ENCODE results near the gene DGUOK.

- no peak for TF ChIP-seq POLR2AphosphoS5 (IDR thresholded peaks at IDR 0.05; ENCODE audit: low read depth, low read length)
- TF ChIP-seq, protein P1, sequence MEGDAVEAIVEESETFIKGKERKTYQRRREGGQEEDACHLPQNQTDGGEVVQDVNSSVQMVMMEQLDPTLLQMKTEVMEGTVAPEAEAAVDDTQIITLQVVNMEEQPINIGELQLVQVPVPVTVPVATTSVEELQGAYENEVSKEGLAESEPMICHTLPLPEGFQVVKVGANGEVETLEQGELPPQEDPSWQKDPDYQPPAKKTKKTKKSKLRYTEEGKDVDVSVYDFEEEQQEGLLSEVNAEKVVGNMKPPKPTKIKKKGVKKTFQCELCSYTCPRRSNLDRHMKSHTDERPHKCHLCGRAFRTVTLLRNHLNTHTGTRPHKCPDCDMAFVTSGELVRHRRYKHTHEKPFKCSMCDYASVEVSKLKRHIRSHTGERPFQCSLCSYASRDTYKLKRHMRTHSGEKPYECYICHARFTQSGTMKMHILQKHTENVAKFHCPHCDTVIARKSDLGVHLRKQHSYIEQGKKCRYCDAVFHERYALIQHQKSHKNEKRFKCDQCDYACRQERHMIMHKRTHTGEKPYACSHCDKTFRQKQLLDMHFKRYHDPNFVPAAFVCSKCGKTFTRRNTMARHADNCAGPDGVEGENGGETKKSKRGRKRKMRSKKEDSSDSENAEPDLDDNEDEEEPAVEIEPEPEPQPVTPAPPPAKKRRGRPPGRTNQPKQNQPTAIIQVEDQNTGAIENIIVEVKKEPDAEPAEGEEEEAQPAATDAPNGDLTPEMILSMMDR (IDR thresholded peaks at IDR 0.05 in 2 of 3, conservative IDR thresholded peaks at IDR 0.05 in 1 of 3; ENCODE audit: borderline replicate concordance in 1 of 3, insufficient read depth in 1 of 3, low read depth in 2 of 3, low read length in 2 of 3), result no peak
- TF ChIP-seq, protein P2, sequence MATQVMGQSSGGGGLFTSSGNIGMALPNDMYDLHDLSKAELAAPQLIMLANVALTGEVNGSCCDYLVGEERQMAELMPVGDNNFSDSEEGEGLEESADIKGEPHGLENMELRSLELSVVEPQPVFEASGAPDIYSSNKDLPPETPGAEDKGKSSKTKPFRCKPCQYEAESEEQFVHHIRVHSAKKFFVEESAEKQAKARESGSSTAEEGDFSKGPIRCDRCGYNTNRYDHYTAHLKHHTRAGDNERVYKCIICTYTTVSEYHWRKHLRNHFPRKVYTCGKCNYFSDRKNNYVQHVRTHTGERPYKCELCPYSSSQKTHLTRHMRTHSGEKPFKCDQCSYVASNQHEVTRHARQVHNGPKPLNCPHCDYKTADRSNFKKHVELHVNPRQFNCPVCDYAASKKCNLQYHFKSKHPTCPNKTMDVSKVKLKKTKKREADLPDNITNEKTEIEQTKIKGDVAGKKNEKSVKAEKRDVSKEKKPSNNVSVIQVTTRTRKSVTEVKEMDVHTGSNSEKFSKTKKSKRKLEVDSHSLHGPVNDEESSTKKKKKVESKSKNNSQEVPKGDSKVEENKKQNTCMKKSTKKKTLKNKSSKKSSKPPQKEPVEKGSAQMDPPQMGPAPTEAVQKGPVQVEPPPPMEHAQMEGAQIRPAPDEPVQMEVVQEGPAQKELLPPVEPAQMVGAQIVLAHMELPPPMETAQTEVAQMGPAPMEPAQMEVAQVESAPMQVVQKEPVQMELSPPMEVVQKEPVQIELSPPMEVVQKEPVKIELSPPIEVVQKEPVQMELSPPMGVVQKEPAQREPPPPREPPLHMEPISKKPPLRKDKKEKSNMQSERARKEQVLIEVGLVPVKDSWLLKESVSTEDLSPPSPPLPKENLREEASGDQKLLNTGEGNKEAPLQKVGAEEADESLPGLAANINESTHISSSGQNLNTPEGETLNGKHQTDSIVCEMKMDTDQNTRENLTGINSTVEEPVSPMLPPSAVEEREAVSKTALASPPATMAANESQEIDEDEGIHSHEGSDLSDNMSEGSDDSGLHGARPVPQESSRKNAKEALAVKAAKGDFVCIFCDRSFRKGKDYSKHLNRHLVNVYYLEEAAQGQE (IDR thresholded peaks at IDR 0.05; ENCODE audit: low read depth), result no peak
Observed at GRCh38 chr2:73927344-73927743, 664 bp downstream of the DGUOK start.

All from HCT116 (cell line).